Measurements from ENCODE around the gene CALCB. TPM values are rescaled to one million over a fixed set of nuclear protein-coding genes. Genes with fewer than 3 reads are reported as not detected.
"Not testable (repeated sequence)": the region's sequence is repeated elsewhere in the genome, so short reads cannot be mapped to it uniquely, and the experiment has no call there.

Gene CALCB
- total RNA-seq, 1 donor from 2014 or later: 2.4 TPM

DNA sequence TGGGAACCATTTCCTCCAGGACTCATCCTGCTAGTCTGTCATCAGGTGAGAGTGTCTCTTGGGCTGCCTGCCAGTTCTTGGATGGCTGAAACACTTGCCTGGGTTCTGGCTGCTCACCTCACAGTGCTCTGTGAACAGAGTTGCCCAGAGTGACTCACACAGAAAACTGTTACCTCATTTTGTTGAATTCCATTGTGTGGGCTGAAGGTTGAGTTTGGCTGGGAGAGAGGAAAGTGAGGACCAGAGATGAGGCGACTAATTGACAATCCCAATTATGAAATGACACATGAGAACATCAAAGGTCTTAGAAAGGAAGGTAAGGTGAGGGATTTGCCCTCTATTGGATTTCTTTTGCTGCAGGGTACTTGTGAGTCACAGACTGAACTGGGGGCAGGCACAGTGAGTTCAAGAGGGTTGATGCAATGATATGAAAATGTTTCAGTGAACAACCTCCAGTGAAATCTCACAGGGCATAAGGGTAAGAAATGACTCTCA is 20.2 kb upstream of the CALCB start:
- Histone ChIP-seq H3K27me3 (ENCODE audit: control insufficient read depth, insufficient read depth, low read length) (no peaks in the 10 kb centered on the region), H3K36me3 (ENCODE audit: control insufficient read depth, insufficient read depth, low read length) (no peaks in the 10 kb centered on the region), H3K4me3 (ENCODE audit: low read depth, low read length) (no peak overlapping the region)
- peak; percentile 41 for DNase-seq (ENCODE audit: low read depth)
- TF ChIP-seq, protein P1, sequence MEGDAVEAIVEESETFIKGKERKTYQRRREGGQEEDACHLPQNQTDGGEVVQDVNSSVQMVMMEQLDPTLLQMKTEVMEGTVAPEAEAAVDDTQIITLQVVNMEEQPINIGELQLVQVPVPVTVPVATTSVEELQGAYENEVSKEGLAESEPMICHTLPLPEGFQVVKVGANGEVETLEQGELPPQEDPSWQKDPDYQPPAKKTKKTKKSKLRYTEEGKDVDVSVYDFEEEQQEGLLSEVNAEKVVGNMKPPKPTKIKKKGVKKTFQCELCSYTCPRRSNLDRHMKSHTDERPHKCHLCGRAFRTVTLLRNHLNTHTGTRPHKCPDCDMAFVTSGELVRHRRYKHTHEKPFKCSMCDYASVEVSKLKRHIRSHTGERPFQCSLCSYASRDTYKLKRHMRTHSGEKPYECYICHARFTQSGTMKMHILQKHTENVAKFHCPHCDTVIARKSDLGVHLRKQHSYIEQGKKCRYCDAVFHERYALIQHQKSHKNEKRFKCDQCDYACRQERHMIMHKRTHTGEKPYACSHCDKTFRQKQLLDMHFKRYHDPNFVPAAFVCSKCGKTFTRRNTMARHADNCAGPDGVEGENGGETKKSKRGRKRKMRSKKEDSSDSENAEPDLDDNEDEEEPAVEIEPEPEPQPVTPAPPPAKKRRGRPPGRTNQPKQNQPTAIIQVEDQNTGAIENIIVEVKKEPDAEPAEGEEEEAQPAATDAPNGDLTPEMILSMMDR (IDR thresholded peaks at IDR 0.05; ENCODE audit: insufficient read depth, low read length, poor library complexity, severe bottlenecking): no peak

DNA sequence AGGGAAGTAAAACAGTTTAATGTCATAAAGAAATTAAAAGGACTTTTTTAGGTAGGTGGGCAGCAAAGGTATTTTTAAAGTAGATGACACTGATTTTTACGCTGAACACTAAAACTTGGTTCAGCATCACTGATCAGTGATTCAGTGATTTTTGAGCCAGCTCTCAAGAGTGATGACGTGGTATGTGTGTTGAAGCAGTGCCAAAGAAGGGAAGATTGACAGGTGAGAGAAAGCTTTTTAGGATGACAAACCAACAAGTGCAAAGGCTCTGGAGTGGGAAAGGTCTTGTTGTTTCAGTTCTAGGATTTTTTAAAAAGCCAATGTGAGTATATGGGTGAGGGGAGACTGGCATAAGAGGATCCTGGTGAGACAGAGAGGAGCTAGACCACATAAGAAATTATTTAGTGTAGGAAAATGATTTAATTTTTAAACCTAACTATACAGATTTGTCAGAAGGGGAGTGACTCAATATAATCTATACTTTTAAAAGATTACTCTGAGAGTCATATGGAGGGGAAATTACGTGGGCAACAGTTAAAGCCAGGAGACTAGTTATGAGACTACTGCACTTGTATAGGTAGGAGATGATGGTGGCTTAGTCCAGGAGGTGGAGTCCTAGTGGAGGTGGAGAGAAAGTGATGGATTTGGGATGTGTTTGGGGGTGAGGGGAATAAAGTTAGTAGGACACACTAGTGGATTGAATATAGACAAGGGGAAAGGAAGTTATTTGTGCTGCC is 17.6 kb upstream of the CALCB start:
- peak; percentile 51 for DNase-seq (ENCODE audit: low read depth)
- TF ChIP-seq, protein P1 (IDR thresholded peaks at IDR 0.05; ENCODE audit: insufficient read depth, low read length, poor library complexity, severe bottlenecking): no peak
- Histone ChIP-seq H3K4me3 (ENCODE audit: low read depth, low read length) (no peak overlapping the region), H3K27me3 (ENCODE audit: control insufficient read depth, insufficient read depth, low read length) (no peaks in the 10 kb centered on the region), H3K36me3 (ENCODE audit: control insufficient read depth, insufficient read depth, low read length) (no peaks in the 10 kb centered on the region)

DNA sequence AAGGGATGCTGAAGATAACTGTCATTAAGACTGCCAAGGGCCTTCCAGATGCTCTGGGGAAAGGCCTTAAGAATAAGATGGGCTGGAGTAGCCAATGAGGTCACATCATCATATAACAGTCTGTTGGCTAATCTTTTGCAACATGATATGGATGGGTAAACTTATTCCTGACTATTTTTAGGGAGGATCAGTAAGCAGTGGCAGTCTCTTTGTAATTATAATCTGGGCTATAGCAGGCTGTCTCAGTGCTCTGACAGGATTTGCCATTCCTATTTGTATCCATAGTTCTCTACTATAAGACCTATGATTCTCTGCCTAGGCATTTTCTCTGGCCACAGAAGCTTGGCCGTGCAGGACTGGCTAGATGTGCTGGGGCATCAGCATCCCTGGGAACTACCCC is 16.1 kb upstream of the CALCB start:
- Histone ChIP-seq H3K27me3 (ENCODE audit: control insufficient read depth, insufficient read depth, low read length) (no peaks in the 10 kb centered on the region), H3K4me3 (ENCODE audit: low read depth, low read length) (no peak overlapping the region), H3K36me3 (ENCODE audit: control insufficient read depth, insufficient read depth, low read length) (no peaks in the 10 kb centered on the region)
- TF ChIP-seq, protein P1 (IDR thresholded peaks at IDR 0.05; ENCODE audit: insufficient read depth, low read length, poor library complexity, severe bottlenecking): no peak
- no peak for DNase-seq (ENCODE audit: low read depth)

DNA sequence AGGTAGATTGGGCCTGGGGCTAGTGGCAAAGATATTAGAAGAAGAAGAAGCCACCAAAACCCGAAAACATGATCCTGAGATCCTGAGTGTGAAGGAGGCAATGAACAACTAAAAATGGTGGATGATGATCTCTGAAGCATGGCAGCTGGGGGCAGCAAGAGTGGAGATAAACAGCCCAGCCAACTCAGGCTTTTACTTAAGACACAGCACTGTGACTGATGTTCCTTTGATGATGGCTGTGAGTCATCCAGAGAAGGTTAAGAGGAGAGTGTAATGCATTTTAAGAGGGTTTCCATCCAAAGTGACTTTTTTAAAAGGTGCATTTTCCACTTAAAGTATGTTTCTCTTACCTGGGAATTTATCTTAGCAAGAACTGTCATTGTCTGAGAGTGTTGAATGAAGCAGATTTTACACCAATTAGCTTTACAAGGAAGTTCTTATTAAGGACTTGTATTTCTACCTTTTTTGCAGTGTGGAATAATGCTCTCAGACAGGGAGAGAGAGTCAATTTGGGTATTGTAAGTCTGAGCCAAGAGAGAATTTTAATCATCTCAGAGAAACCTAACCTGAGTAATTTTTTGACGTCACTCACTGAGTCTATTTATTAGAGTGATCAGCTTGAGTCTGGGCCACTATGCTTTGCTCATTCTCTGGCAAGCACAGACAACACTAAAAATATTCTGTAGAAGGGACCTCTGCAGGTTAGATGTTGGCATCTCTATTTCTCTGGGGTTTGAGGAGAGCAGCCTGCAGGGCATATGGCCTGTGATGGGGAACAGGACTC is 14.1 kb upstream of the CALCB start:
- TF ChIP-seq, protein P1 (IDR thresholded peaks at IDR 0.05; ENCODE audit: insufficient read depth, low read length, poor library complexity, severe bottlenecking): no peak
- Histone ChIP-seq H3K27me3 (ENCODE audit: control insufficient read depth, insufficient read depth, low read length) (no peaks in the 10 kb centered on the region), H3K36me3 (ENCODE audit: control insufficient read depth, insufficient read depth, low read length) (no peaks in the 10 kb centered on the region), H3K4me3 (ENCODE audit: low read depth, low read length) (no peak overlapping the region)
- DNase-seq (ENCODE audit: low read depth): peak; percentile 18

DNA sequence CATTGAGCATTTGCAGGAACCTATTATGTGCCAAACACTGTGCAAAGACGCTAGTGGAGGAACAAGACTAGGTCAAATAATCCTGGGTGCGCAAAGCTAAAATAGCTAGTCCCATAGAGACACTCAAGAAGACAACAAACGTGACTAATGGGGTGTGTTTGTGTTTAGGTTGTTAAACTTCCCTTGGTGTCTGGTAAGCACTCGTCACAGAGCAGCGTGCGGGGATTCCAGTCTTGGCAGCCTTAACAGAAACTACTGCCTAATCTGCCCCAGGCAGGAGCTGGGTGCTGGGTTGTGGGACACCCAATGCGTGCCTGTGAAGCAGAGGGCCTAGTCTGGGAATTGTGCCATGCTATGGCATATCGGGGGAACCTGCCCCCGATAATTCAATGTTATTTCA is 10.8 kb upstream of the CALCB start:
- TF ChIP-seq, protein P1 (IDR thresholded peaks at IDR 0.05; ENCODE audit: insufficient read depth, low read length, poor library complexity, severe bottlenecking): no peak
- DNase-seq (ENCODE audit: low read depth): no peak
- H3K36me3 ChIP-seq (ENCODE audit: control insufficient read depth, insufficient read depth, low read length): no peaks in the 10 kb centered on the region
- H3K4me3 ChIP-seq (ENCODE audit: low read depth, low read length): no peak overlapping the region
- H3K27me3 ChIP-seq (ENCODE audit: control insufficient read depth, insufficient read depth, low read length): no peaks in the 10 kb centered on the region

DNA sequence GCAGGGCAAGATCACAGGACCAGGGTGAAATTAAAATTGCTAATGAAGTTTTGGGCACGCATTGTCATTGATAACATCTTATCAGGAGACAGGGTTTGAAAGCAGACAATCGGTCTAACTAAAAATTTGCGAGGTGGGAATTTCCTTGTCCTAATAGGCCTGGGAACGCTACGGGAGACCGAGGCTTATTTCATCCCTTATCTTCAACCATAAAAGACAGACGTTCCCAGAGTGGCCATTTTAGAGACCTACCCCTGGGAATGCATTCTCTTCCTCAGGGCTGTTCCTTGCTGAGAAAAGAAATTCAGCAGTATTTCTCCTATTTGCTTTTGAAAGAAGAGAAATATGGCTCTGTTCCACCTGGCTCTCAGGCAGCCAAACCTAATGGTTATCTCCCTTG is 3.6 kb upstream of the CALCB start:
- not testable (repeated sequence) for H3K4me3 ChIP-seq (ENCODE audit: low read depth, low read length); H3K36me3 ChIP-seq (ENCODE audit: control insufficient read depth, insufficient read depth, low read length); DNase-seq (ENCODE audit: low read depth)
- peaks cover 22% of the 10 kb centered on the region for H3K27me3 ChIP-seq (ENCODE audit: control insufficient read depth, insufficient read depth, low read length)
